ENCODE results near the gene PSG11.
"Not testable (repeated sequence)": the region's sequence is repeated elsewhere in the genome, so short reads cannot be mapped to it uniquely, and the experiment has no call there.

PSG11 gene

GRCh38 chr19:42988206-42988605, 38.1 kb downstream of the PSG11 start:
- DNase-seq, result not testable (repeated sequence)

GRCh38 chr19:42985588-42985987, 40.7 kb downstream of the PSG11 start:
- no peak for DNase-seq

GRCh38 chr19:42982111-42982510, 44.2 kb downstream of the PSG11 start:
- DNase-seq, result not testable (repeated sequence)

- DNase-seq, result not testable (repeated sequence)
Observed at GRCh38 chr19:42971451-42971850, 54.8 kb downstream of the PSG11 start.

- no peak for DNase-seq
Observed at GRCh38 chr19:42965176-42965575, 61.1 kb downstream of the PSG11 start.

DNA sequence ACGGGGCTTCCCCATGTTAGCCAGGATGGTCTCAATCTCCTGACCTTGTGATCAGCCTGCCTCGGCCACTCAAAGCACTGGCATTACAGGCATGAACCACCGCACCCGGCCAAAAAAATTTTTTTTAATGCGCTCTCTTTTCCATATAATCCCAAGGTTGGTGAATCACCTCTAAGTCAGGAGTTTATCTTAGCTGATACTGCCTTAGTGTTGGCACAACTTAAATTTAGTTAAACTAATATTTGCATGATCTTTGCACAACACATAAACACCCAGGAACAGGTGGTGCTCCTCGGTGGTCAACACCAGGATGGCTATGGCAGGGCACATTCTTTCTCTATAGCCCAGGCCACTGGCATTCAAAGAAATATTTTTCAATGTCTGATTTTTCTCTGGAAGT, 65.2 kb downstream of the PSG11 start:
- DNase-seq, result no peak
